ENCODE results near the gene MBD2. TPM values are rescaled to one million over a fixed set of nuclear protein-coding genes. Genes with fewer than 3 reads are reported as not detected.

The MBD2 gene
- total RNA-seq, 1 experiment from 2014 or later = 79.1 TPM

DNA sequence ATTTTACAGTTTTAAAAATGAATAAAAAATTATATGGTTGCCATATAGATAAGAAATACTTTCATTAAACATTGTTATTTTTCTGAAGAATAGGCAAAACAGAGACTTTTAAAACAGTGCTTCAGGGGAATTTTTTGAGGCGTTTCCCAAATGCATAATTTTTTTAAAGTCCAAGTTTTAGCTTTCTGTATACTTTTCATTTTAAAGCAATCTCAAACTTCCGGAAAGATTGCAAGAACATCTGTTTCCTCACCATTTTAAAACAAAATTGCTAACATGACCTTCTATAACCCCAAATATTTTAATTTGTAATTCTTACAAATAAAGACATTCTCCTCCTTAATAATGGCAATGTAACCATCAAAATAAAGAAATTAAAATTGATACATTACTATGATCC is 15.1 kb upstream of the MBD2 start:
- H3K4me3 ChIP-seq (replicated peaks in 1 of 2; ENCODE audit: low read depth in 1 of 2, low read length in 2 of 2) = no peak overlapping the region
- intact Hi-C loops (cut with micrococcal nuclease) = no loop called here
- H2AFZ ChIP-seq (ENCODE audit: low read depth, low read length, poor library complexity, severe bottlenecking) = no peak overlapping the region
- BruUV-seq (replicated peaks) = no TSS peak
- no peak overlapping the region for H3K27ac ChIP-seq (ENCODE audit: low read depth, low read length)
- H3K27me3 ChIP-seq (ENCODE audit: insufficient read depth, low read length) = no peaks in the 10 kb centered on the region
- POLR2A ChIA-PET = no interaction called here
- H3K4me2 ChIP-seq (ENCODE audit: low read length) = no peak overlapping the region
- no peak overlapping the region for H3K9ac ChIP-seq (ENCODE audit: low read length)
- no peaks in the 10 kb centered on the region for H3K36me3 ChIP-seq (ENCODE audit: control insufficient read depth in 1 of 2, insufficient read depth in 2 of 2, low read length in 2 of 2)
- no peaks in the 10 kb centered on the region for H3K4me1 ChIP-seq (ENCODE audit: control insufficient read depth in 1 of 2, insufficient read depth in 2 of 2, low read length in 2 of 2)
- no peaks in the 10 kb centered on the region for H3K79me2 ChIP-seq (ENCODE audit: insufficient read depth, low read length)
- H3K9me2 ChIP-seq (ENCODE audit: insufficient read depth) = no peaks in the 10 kb centered on the region
- RAD21 ChIA-PET (ENCODE audit: low non-redundant PET in 1 of 2, low total read pairs in 2 of 2, uncharacterized antibody in 2 of 2, unreplicated experiment in 2 of 2) = no interaction called here
- TF ChIP-seq CBX3 (IDR thresholded peaks at IDR 0.05; ENCODE audit: low read depth) = no peak
- TF ChIP-seq YY1 (IDR thresholded peaks at IDR 0.05; ENCODE audit: extremely low read depth, insufficient replicate concordance, low read depth, low read length) = no peak
- TF ChIP-seq ZFX (IDR thresholded peaks at IDR 0.05) = no peak
- no peak for TF ChIP-seq EZH2 (IDR thresholded peaks at IDR 0.05)
- TF ChIP-seq, protein P1, sequence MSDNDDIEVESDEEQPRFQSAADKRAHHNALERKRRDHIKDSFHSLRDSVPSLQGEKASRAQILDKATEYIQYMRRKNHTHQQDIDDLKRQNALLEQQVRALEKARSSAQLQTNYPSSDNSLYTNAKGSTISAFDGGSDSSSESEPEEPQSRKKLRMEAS (IDR thresholded peaks at IDR 0.05) = no peak
- no peaks in the 10 kb centered on the region for H4K20me1 ChIP-seq (ENCODE audit: insufficient read depth)
- no peaks in the 10 kb centered on the region for H3K9me3 ChIP-seq (ENCODE audit: control insufficient read depth in 1 of 2, insufficient read depth in 1 of 2, low read depth in 1 of 2, low read length in 2 of 2)
- no peak for DNase-seq (ENCODE audit: low read depth, low spot score)
- CTCF ChIA-PET = no interaction called here
- ATAC-seq = no peak

GRCh38 chr18:54239091-54239490 is 14.6 kb upstream of the MBD2 start:
- BruUV-seq (replicated peaks) = no TSS peak
- H3K4me1 ChIP-seq (ENCODE audit: control insufficient read depth in 1 of 2, insufficient read depth in 2 of 2, low read length in 2 of 2) = no peaks in the 10 kb centered on the region
- H3K36me3 ChIP-seq (ENCODE audit: control insufficient read depth in 1 of 2, insufficient read depth in 2 of 2, low read length in 2 of 2) = no peaks in the 10 kb centered on the region
- no peak overlapping the region for H3K27ac ChIP-seq (ENCODE audit: low read depth, low read length)
- ChIA-PET POLR2A (no interaction called here), CTCF (no interaction called here), RAD21 (ENCODE audit: low non-redundant PET in 1 of 2, low total read pairs in 2 of 2, uncharacterized antibody in 2 of 2, unreplicated experiment in 2 of 2) (no interaction called here)
- no peaks in the 10 kb centered on the region for H3K9me2 ChIP-seq (ENCODE audit: insufficient read depth)
- no peak for TF ChIP-seq POLR2A (IDR thresholded peaks at IDR 0.05; ENCODE audit: borderline replicate concordance, extremely low read depth, insufficient read depth, insufficient read length)
- no peak for TF ChIP-seq ZNF274 (IDR thresholded peaks at IDR 0.05; ENCODE audit: low read depth, low read length)
- no peak for TF ChIP-seq ZBTB33 (IDR thresholded peaks at IDR 0.05; ENCODE audit: extremely low read depth, insufficient replicate concordance, low read length)
- no peak for TF ChIP-seq EGR1 (IDR thresholded peaks at IDR 0.05; ENCODE audit: low read depth)
- no peaks in the 10 kb centered on the region for H3K9me3 ChIP-seq (ENCODE audit: control insufficient read depth in 1 of 2, insufficient read depth in 1 of 2, low read depth in 1 of 2, low read length in 2 of 2)
- H3K9ac ChIP-seq (ENCODE audit: low read length) = no peak overlapping the region
- no peak overlapping the region for H2AFZ ChIP-seq (ENCODE audit: low read depth, low read length, poor library complexity, severe bottlenecking)
- no peak overlapping the region for H3K4me2 ChIP-seq (ENCODE audit: low read length)
- no peak for ATAC-seq
- no peak overlapping the region for H3K4me3 ChIP-seq (replicated peaks in 1 of 2; ENCODE audit: low read depth in 1 of 2, low read length in 2 of 2)
- H4K20me1 ChIP-seq (ENCODE audit: insufficient read depth) = no peaks in the 10 kb centered on the region
- intact Hi-C loops (cut with micrococcal nuclease) = no loop called here
- H3K27me3 ChIP-seq (ENCODE audit: insufficient read depth, low read length) = no peaks in the 10 kb centered on the region
- H3K79me2 ChIP-seq (ENCODE audit: insufficient read depth, low read length) = no peaks in the 10 kb centered on the region
- no peak for DNase-seq (ENCODE audit: low read depth, low spot score)

Measured in HCT116 (cell line).